KOPT-K1 (cell line): ENCODE measurements around the gene DUSP22.

ENCODE experiments used
- H3K27ac ChIP-seq: fragments of 200-600 bp; sonication (generic); 2 replicates; pipeline ENCODE4 v1.5.1; 2016; ENCODE audit warnings: antibody characterized with exemption, mild to moderate bottlenecking, low read depth, low read length; ENCODE audit not compliant: poor library complexity, severe bottlenecking
- H3K36me3 ChIP-seq: fragments of 200-600 bp; sonication (generic); 2 replicates; pipeline ENCODE4 v1.5.1; 2017; ENCODE audit warnings: antibody characterized with exemption, mild to moderate bottlenecking, low read length, moderate library complexity; ENCODE audit not compliant: insufficient read depth
- H3K9me3 ChIP-seq: fragments of 200-600 bp; sonication (generic); 2 replicates; pipeline ENCODE4 v1.5.1; 2017; ENCODE audit warnings: antibody characterized with exemption, low read length, mild to moderate bottlenecking; ENCODE audit not compliant: insufficient read depth, poor library complexity, severe bottlenecking

The DUSP22 gene

DNA sequence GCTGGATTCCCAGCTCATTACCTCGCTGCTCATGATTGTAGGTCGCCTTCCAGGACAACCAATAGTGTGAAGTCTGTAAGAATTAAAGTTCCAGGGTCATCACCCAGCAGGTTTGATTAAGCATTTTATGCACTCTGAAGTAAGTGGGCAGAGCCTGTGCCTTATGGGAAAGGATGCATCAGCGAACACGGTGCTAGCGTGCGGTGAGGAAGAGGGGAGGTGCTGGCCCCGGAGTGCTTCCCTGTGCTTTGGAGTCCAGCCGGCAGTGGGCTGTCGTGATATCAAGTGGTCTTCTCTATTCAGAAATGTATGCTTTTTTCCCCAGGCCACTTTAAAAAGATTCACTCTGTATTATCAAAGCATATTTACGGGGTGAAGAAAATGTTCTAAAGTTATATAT, 16.0 kb downstream of the DUSP22 start:
- Histone ChIP-seq H3K9me3 (no peaks in the 10 kb centered on the region), H3K36me3 (no peaks in the 10 kb centered on the region), H3K27ac (no peak overlapping the region)

DNA sequence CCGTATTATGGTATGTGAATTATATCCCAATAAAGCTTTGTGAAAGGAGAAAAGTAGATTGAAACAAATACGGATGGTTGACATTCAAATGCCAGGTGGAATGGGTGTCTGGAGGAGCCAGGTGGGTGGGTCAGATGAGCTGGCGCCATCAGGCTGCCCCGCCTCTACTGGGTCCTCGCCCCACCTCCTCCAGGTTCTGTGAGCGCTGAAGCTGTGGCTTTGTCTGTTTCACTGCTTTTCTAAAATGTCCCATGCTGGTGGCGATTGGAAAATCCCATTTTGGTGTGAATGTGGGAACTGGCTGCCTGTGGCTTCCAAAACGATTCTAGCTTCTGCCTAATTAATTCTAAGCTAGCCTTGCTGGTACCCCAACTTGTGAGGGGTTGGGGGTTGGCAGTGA, 16.5 kb downstream of the DUSP22 start:
- Histone ChIP-seq H3K9me3 (no peaks in the 10 kb centered on the region), H3K27ac (no peak overlapping the region), H3K36me3 (no peaks in the 10 kb centered on the region)

DNA sequence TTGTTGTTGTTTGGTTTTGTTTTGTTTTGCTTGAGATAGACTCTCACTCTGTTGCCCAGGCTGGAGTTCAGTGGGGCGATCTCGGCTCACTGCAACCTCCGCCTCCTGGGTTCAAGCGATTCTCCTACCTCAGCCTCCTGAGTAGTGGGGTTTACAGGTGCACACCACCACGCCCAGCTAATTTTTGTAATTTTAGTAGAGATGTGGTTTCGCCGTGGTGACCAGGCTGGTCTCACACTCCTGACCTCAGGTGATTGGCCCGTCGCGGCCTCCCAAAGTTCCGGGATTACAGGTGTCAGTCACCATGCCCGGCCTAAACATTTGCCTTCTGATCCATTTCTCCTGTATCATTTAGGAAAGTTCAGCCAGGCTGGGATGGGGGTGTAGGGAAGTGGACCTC, 17.7 kb downstream of the DUSP22 start:
- no peak overlapping the region for H3K27ac ChIP-seq
- H3K9me3 ChIP-seq, result no peaks in the 10 kb centered on the region
- no peaks in the 10 kb centered on the region for H3K36me3 ChIP-seq

DNA sequence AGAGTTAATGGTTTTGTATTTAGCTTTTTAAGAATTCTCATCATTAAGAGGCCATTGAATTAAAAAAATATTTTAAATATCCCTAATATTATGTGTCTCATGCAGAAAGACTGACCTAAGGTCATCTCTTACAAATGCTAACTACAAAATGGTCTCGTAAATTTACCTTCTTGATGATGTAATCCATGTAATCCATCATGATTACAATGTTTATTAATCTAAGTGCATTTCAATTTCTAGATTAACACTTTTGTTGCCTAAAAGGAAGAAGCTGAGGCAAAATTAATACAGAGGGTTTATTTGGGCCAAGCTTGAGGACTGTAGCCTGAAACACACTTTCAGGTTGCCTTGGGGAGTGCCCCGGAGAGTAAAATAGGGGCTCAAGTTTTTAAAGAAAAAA, 18.4 kb downstream of the DUSP22 start:
- no peaks in the 10 kb centered on the region for H3K9me3 ChIP-seq
- H3K27ac ChIP-seq, result no peak overlapping the region
- no peaks in the 10 kb centered on the region for H3K36me3 ChIP-seq

- no peak overlapping the region for H3K27ac ChIP-seq
- H3K9me3 ChIP-seq, result no peaks in the 10 kb centered on the region
Measured at GRCh38 chr6:311679-312220, 19.5 kb downstream of the DUSP22 start.

DNA sequence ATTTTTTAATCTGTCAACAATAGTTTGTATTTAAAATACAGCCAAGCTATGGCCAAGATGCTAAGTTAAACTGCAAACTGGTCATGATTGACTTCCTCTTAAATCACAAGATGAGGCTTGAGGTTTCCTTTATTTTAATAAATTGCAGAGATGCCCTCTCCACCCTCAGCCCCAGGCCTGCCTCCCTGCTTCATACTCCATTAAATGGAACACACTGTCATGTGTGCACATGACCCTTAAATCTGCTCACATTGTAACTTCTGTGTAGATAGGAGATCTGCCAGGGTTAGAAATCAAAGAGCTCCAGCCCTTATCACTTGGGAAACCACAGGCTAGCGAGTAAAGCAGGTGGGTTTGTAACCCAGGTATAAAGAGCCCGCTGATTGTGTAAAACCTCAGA, 20.8 kb downstream of the DUSP22 start:
- H3K9me3 ChIP-seq, result no peaks in the 10 kb centered on the region
- no peak overlapping the region for H3K27ac ChIP-seq

More at GRCh38 chr6:311679-312220, 19.5 kb downstream of the DUSP22 start:
- no peaks in the 10 kb centered on the region for H3K36me3 ChIP-seq

DNA sequence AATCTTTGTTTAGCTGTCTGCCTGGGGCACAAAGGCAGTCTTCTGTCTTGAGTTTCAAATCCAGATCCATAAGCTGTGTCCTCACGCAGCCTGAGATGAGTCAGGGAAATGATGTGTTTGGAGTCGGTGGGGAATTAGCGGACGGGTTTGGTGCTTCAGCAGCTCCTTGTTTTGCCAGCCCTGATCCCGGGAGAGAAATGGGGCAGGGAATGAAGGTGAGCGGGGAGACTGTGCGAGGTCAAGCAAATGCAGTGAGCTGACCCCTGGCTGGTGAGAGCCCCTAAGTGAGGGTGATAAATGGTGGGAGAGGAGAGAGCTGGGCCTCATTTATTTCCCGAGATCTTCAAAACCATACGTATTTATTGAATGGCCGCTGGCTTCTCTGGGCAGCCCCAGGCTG, 21.6 kb downstream of the DUSP22 start:
- Histone ChIP-seq H3K27ac (no peak overlapping the region), H3K36me3 (no peaks in the 10 kb centered on the region), H3K9me3 (no peaks in the 10 kb centered on the region)

More for the DNA sequence above, 20.8 kb downstream of the DUSP22 start:
- no peaks in the 10 kb centered on the region for H3K36me3 ChIP-seq

GRCh38 chr6:314377-314776, 22.1 kb downstream of the DUSP22 start:
- Histone ChIP-seq H3K36me3 (no peaks in the 10 kb centered on the region), H3K27ac (no peak overlapping the region)

DNA sequence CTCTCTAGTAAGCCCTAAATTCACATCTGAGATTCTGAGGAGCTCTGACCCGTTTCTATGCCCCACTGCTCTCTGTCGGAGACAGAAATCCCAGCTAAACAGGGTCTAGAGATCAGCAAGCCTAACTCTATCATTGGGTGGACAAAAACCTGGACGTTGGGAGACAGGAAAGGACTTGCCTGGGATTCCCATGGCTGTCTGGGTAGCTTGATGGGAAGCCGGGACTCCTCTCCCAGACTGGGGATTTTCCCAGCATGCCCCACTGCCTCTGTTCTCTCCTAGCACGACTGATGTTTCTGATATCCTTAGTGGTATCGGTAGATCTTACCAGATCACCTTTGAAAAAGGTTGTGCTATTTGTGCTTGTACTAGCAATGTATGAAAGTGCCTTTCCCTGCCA, 22.9 kb downstream of the DUSP22 start:
- Histone ChIP-seq H3K27ac (no peak overlapping the region), H3K9me3 (no peaks in the 10 kb centered on the region), H3K36me3 (no peaks in the 10 kb centered on the region)

More at GRCh38 chr6:314377-314776, 22.1 kb downstream of the DUSP22 start:
- no peaks in the 10 kb centered on the region for H3K9me3 ChIP-seq

- Histone ChIP-seq H3K36me3 (no peaks in the 10 kb centered on the region), H3K9me3 (no peaks in the 10 kb centered on the region), H3K27ac (no peak overlapping the region)
Measured at GRCh38 chr6:315921-316752, 23.9 kb downstream of the DUSP22 start.

DNA sequence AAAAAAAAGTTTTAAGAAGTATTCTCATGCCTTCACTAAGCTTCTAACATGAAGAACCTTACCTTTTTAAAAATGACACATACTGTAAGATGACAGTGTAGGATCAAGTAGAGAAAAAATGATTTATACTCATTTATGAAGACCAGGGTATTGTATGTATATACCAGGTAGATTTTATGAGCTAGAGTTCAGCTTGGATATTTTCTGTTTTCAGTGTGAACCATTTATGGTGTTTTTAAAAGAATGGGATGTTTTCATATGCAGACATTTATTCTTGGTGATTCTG, 24.4 kb downstream of the DUSP22 start:
- H3K27ac ChIP-seq, result no peak overlapping the region
- H3K9me3 ChIP-seq, result no peaks in the 10 kb centered on the region
- H3K36me3 ChIP-seq, result no peaks in the 10 kb centered on the region

- Histone ChIP-seq H3K27ac (no peak overlapping the region), H3K36me3 (no peaks in the 10 kb centered on the region), H3K9me3 (no peaks in the 10 kb centered on the region)
Measured at GRCh38 chr6:317060-317447, 24.8 kb downstream of the DUSP22 start.

- Histone ChIP-seq H3K36me3 (no peaks in the 10 kb centered on the region), H3K27ac (no peak overlapping the region), H3K9me3 (no peaks in the 10 kb centered on the region)
Measured at GRCh38 chr6:317448-318144, 25.3 kb downstream of the DUSP22 start.

DNA sequence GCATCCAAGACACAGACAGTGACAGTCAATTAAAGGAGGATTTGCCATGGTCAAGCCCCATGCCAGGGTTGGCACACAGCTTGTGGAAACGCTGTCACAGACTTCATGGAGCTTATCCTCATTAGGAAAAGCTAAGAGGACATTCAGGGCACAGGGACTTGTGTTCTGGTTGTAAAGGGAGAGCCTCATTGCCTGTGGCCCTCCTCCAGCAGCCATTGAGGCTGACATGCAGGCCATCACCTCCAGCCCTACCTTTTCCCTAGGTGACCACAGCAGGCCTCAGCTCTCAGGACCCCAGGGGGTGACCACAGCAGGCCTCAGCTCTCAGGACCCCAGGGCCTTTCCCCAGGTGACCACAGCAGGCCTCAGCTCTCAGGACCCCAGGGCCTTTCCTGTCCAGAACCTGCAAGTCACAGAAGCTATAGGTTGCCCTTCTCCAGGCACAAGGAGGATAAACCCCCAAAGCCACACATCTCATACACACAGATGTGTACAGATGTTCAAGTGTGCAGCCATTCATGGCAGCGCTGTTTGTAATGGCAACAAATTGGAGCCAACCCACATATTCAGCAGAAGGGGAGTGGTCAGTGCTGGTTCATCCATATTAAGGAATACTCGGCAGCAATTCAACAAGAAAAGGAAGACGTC, 26.1 kb downstream of the DUSP22 start:
- Histone ChIP-seq H3K36me3 (no peaks in the 10 kb centered on the region), H3K9me3 (no peaks in the 10 kb centered on the region), H3K27ac (no peak overlapping the region)
